ENCODE results near the gene SLX9. TPM values are rescaled to one million over a fixed set of nuclear protein-coding genes. Genes with fewer than 3 reads are reported as not detected.
A peak's percentile ranks its signal among the peaks of the same experiment; 100 is the strongest.
"Not testable (repeated sequence)": the region's sequence is repeated elsewhere in the genome, so short reads cannot be mapped to it uniquely, and the experiment has no call there.

The SLX9 gene
- total RNA-seq, 1 experiment from 2014 or later: 31.6 TPM

- H3K36me3 ChIP-seq: peaks cover 17% of the 10 kb centered on the region
- H3K27me3 ChIP-seq (replicated peaks): no peaks in the 10 kb centered on the region
- H3K9me3 ChIP-seq (replicated peaks): no peaks in the 10 kb centered on the region
- DNase-seq (ENCODE audit: low read depth in 1 of 2, low spot score in 2 of 2): no peak
- H3K27ac ChIP-seq: peak overlapping the region; percentile 15; the same call in 1 of the 2 replicates
- H3K4me3 ChIP-seq: no peak overlapping the region
- H3K4me1 ChIP-seq (replicated peaks): peaks cover 34% of the 10 kb centered on the region
Measured at GRCh38 chr21:44907225-44907965, 32.4 kb upstream of the SLX9 start.

GRCh38 chr21:44907966-44908895, 31.6 kb upstream of the SLX9 start:
- Histone ChIP-seq H3K27ac (peak overlapping the region; percentile 15; the same call in 1 of the 2 replicates), H3K9me3 (replicated peaks) (no peaks in the 10 kb centered on the region), H3K27me3 (replicated peaks) (no peaks in the 10 kb centered on the region), H3K4me3 (no peak overlapping the region), H3K36me3 (peaks cover 9% of the 10 kb centered on the region; the same call in 1 of the 2 replicates), H3K4me1 (replicated peaks) (peaks cover 39% of the 10 kb centered on the region)
- DNase-seq (ENCODE audit: low read depth in 1 of 2, low spot score in 2 of 2): no peak

GRCh38 chr21:44908908-44909307, 30.9 kb upstream of the SLX9 start:
- DNase-seq (ENCODE audit: low read depth in 1 of 2, low spot score in 2 of 2): no peak
- Histone ChIP-seq H3K4me3 (no peak overlapping the region), H3K36me3 (0 out of 2 replicates have a peak, but pooled peaks cover 5% of the 10 kb centered on the region), H3K9me3 (replicated peaks) (no peaks in the 10 kb centered on the region), H3K27ac (no peak overlapping the region), H3K27me3 (replicated peaks) (no peaks in the 10 kb centered on the region), H3K4me1 (replicated peaks) (peaks cover 46% of the 10 kb centered on the region)

GRCh38 chr21:44909719-44910118, 30.1 kb upstream of the SLX9 start:
- H3K4me3 ChIP-seq: no peak overlapping the region
- no peak for DNase-seq (ENCODE audit: low read depth in 1 of 2, low spot score in 2 of 2)
- no peaks in the 10 kb centered on the region for H3K9me3 ChIP-seq (replicated peaks)
- H3K36me3 ChIP-seq: 0 out of 2 replicates have a peak, but pooled peaks cover 5% of the 10 kb centered on the region
- peaks cover 54% of the 10 kb centered on the region for H3K4me1 ChIP-seq (replicated peaks)
- H3K27ac ChIP-seq: no peak overlapping the region
- H3K27me3 ChIP-seq (replicated peaks): no peaks in the 10 kb centered on the region

GRCh38 chr21:44910229-44911067, 29.4 kb upstream of the SLX9 start:
- no peak for DNase-seq (ENCODE audit: low read depth in 1 of 2, low spot score in 2 of 2)
- peaks cover 61% of the 10 kb centered on the region for H3K4me1 ChIP-seq (replicated peaks)
- no peaks in the 10 kb centered on the region for H3K27me3 ChIP-seq (replicated peaks)
- H3K36me3 ChIP-seq: 0 out of 2 replicates have a peak, but pooled peaks cover 5% of the 10 kb centered on the region
- no peak overlapping the region for H3K4me3 ChIP-seq
- no peaks in the 10 kb centered on the region for H3K9me3 ChIP-seq (replicated peaks)
- no peak overlapping the region for H3K27ac ChIP-seq

GRCh38 chr21:44911068-44911383, 28.8 kb upstream of the SLX9 start:
- Histone ChIP-seq H3K9me3 (replicated peaks) (no peaks in the 10 kb centered on the region), H3K36me3 (0 out of 2 replicates have a peak, but pooled peaks cover 5% of the 10 kb centered on the region), H3K4me1 (replicated peaks) (peaks cover 67% of the 10 kb centered on the region), H3K27me3 (replicated peaks) (no peaks in the 10 kb centered on the region), H3K27ac (peak overlapping the region; percentile 86), H3K4me3 (no peak overlapping the region)
- DNase-seq (ENCODE audit: low read depth in 1 of 2, low spot score in 2 of 2): no peak

- Histone ChIP-seq H3K9me3 (replicated peaks) (no peaks in the 10 kb centered on the region), H3K4me3 (no peak overlapping the region), H3K4me1 (replicated peaks) (peaks cover 72% of the 10 kb centered on the region), H3K27ac (peak overlapping the region; percentile 86), H3K36me3 (0 out of 2 replicates have a peak, but pooled peaks cover 5% of the 10 kb centered on the region), H3K27me3 (replicated peaks) (no peaks in the 10 kb centered on the region)
- DNase-seq (ENCODE audit: low read depth in 1 of 2, low spot score in 2 of 2): peak; percentile 97 to 99
Measured at GRCh38 chr21:44911384-44912157, 28.3 kb upstream of the SLX9 start.

- H3K9me3 ChIP-seq (replicated peaks): no peaks in the 10 kb centered on the region
- no peak for DNase-seq (ENCODE audit: low read depth in 1 of 2, low spot score in 2 of 2)
- peak overlapping the region; percentile 86 for H3K27ac ChIP-seq
- no peak overlapping the region for H3K4me3 ChIP-seq
- H3K4me1 ChIP-seq (replicated peaks): peaks cover 78% of the 10 kb centered on the region
- H3K27me3 ChIP-seq (replicated peaks): no peaks in the 10 kb centered on the region
- 0 out of 2 replicates have a peak, but pooled peaks cover 5% of the 10 kb centered on the region for H3K36me3 ChIP-seq
Measured at GRCh38 chr21:44912158-44912473, 27.7 kb upstream of the SLX9 start.

- peak overlapping the region; percentile 88 for H3K27ac ChIP-seq
- not testable (repeated sequence) for H3K4me3 ChIP-seq; H3K9me3 ChIP-seq (replicated peaks); H3K27me3 ChIP-seq (replicated peaks); DNase-seq (ENCODE audit: low read depth in 1 of 2, low spot score in 2 of 2); H3K36me3 ChIP-seq
- peaks cover 79% of the 10 kb centered on the region for H3K4me1 ChIP-seq (replicated peaks)
Measured at GRCh38 chr21:44912506-44913412, 27.1 kb upstream of the SLX9 start.

GRCh38 chr21:44913425-44914175, 26.2 kb upstream of the SLX9 start:
- no peaks in the 10 kb centered on the region for H3K9me3 ChIP-seq (replicated peaks)
- DNase-seq (ENCODE audit: low read depth in 1 of 2, low spot score in 2 of 2): no peak
- H3K4me3 ChIP-seq: no peak overlapping the region
- peaks cover 76% of the 10 kb centered on the region for H3K4me1 ChIP-seq (replicated peaks)
- H3K27ac ChIP-seq: peak overlapping the region; percentile 88
- H3K27me3 ChIP-seq (replicated peaks): no peaks in the 10 kb centered on the region
- peaks cover 13% of the 10 kb centered on the region for H3K36me3 ChIP-seq

- Histone ChIP-seq H3K27me3 (replicated peaks) (no peaks in the 10 kb centered on the region), H3K4me3 (no peak overlapping the region), H3K27ac (peak overlapping the region; percentile 88), H3K4me1 (replicated peaks) (peaks cover 76% of the 10 kb centered on the region), H3K9me3 (replicated peaks) (no peaks in the 10 kb centered on the region), H3K36me3 (peaks cover 10% of the 10 kb centered on the region)
- no peak for DNase-seq (ENCODE audit: low read depth in 1 of 2, low spot score in 2 of 2)
Measured at GRCh38 chr21:44914176-44914874, 25.5 kb upstream of the SLX9 start.

All from SJSA1 (cell line).